Activated naive CD8-positive, alpha-beta T cell treated with anti-CD3 and anti-CD28 coated beads for 36 hours (primary cell): ENCODE measurements around the gene RORC. TPM values are rescaled to one million over a fixed set of nuclear protein-coding genes. Genes with fewer than 3 reads are reported as not detected.

ENCODE experiments used
- DNase-seq: peaks from one replicate; pipeline ENCODE4 v3.0.0; 2021
- H3K27ac Mint-ChIP-seq: one replicate; pipeline ENCODE4 v1.8.0; 2022; ENCODE audit warnings: mild to moderate bottlenecking, moderate library complexity, mixed read lengths
- H3K27me3 Mint-ChIP-seq: one replicate; pipeline ENCODE4 v1.8.0; 2022; ENCODE audit warnings: mild to moderate bottlenecking, mixed read lengths
- H3K36me3 Mint-ChIP-seq: one replicate; pipeline ENCODE4 v1.8.0; 2021; ENCODE audit warnings: mild to moderate bottlenecking, mixed read lengths
- H3K4me1 Mint-ChIP-seq: one replicate; pipeline ENCODE4 v1.8.0; 2021; ENCODE audit warnings: mixed read lengths
- H3K4me3 Mint-ChIP-seq: one replicate; pipeline ENCODE4 v1.8.0; 2022; ENCODE audit warnings: mild to moderate bottlenecking, moderate library complexity, mixed read lengths
- H3K9me3 Mint-ChIP-seq: one replicate; pipeline ENCODE4 v1.8.0; 2022; ENCODE audit warnings: mixed read lengths
- total RNA-seq, 2 experiments: library from RNA; stranded (reverse); gene quantifications; one replicate each; pipeline ENCODE4 v1.2.3, GENCODE V29; 2021

The RORC gene
- total RNA-seq, 2 experiments from 2014 or later = 0.06 to 0.12 TPM

- peaks cover 42% of the 10 kb centered on the region for H3K4me1 Mint-ChIP-seq
- H3K36me3 Mint-ChIP-seq = peaks cover 15% of the 10 kb centered on the region
- peak overlapping the region; percentile 85 for H3K27ac Mint-ChIP-seq
- DNase-seq = peak; percentile 66
- no peaks in the 10 kb centered on the region for H3K9me3 Mint-ChIP-seq
- H3K4me3 Mint-ChIP-seq = peak overlapping the region; percentile 82
- no peaks in the 10 kb centered on the region for H3K27me3 Mint-ChIP-seq
These were observed 6.8 kb upstream of the RORC start for GRCh38 chr1:151838222-151839081.

- H3K9me3 Mint-ChIP-seq = no peaks in the 10 kb centered on the region
- H3K36me3 Mint-ChIP-seq = peaks cover 15% of the 10 kb centered on the region
- H3K4me3 Mint-ChIP-seq = peak overlapping the region; percentile 83
- peaks cover 47% of the 10 kb centered on the region for H3K4me1 Mint-ChIP-seq
- peak overlapping the region; percentile 89 for H3K27ac Mint-ChIP-seq
- DNase-seq = no peak
- no peaks in the 10 kb centered on the region for H3K27me3 Mint-ChIP-seq
These were observed 6.3 kb upstream of the RORC start for GRCh38 chr1:151837884-151838221.

- peak overlapping the region; percentile 83 for H3K4me3 Mint-ChIP-seq
- H3K4me1 Mint-ChIP-seq = peaks cover 50% of the 10 kb centered on the region
- peak; percentile 56 for DNase-seq
- no peaks in the 10 kb centered on the region for H3K9me3 Mint-ChIP-seq
- peak overlapping the region; percentile 89 for H3K27ac Mint-ChIP-seq
- H3K36me3 Mint-ChIP-seq = peaks cover 15% of the 10 kb centered on the region
- H3K27me3 Mint-ChIP-seq = no peaks in the 10 kb centered on the region
These were observed 5.6 kb upstream of the RORC start for GRCh38 chr1:151837197-151837596.

GRCh38 chr1:151835596-151835995 is 4.0 kb upstream of the RORC start:
- H3K27ac Mint-ChIP-seq = no peak overlapping the region

GRCh38 chr1:151834239-151834638 is 2.6 kb upstream of the RORC start:
- Mint-ChIP-seq H3K4me3 (no peak overlapping the region), H3K36me3 (peaks cover 3% of the 10 kb centered on the region), H3K27ac (no peak overlapping the region), H3K4me1 (peaks cover 48% of the 10 kb centered on the region), H3K27me3 (no peaks in the 10 kb centered on the region), H3K9me3 (no peaks in the 10 kb centered on the region)
- no peak for DNase-seq

More at GRCh38 chr1:151835596-151835995, 4.0 kb upstream of the RORC start:
- no peak for DNase-seq
- H3K27me3 Mint-ChIP-seq = no peaks in the 10 kb centered on the region
- no peak overlapping the region for H3K4me3 Mint-ChIP-seq
- peaks cover 47% of the 10 kb centered on the region for H3K4me1 Mint-ChIP-seq
- peaks cover 8% of the 10 kb centered on the region for H3K36me3 Mint-ChIP-seq
- no peaks in the 10 kb centered on the region for H3K9me3 Mint-ChIP-seq

- no peak for DNase-seq
- Mint-ChIP-seq H3K4me3 (no peak overlapping the region), H3K4me1 (peaks cover 52% of the 10 kb centered on the region), H3K36me3 (peaks cover 3% of the 10 kb centered on the region), H3K27me3 (no peaks in the 10 kb centered on the region), H3K27ac (no peak overlapping the region), H3K9me3 (no peaks in the 10 kb centered on the region)
These were observed 1.7 kb upstream of the RORC start for GRCh38 chr1:151833172-151833900.

- Mint-ChIP-seq H3K36me3 (peaks cover 1% of the 10 kb centered on the region), H3K9me3 (no peaks in the 10 kb centered on the region), H3K27ac (no peak overlapping the region), H3K4me1 (peaks cover 56% of the 10 kb centered on the region), H3K27me3 (no peaks in the 10 kb centered on the region), H3K4me3 (no peak overlapping the region)
- DNase-seq = no peak
These were observed 847 bp upstream of the RORC start for GRCh38 chr1:151832318-151832980.

GRCh38 chr1:151831256-151831591 is 378 bp downstream of the RORC start:
- H3K27me3 Mint-ChIP-seq = no peaks in the 10 kb centered on the region
- H3K4me1 Mint-ChIP-seq = peaks cover 48% of the 10 kb centered on the region
- no peak overlapping the region for H3K4me3 Mint-ChIP-seq
- H3K36me3 Mint-ChIP-seq = no peaks in the 10 kb centered on the region
- no peak for DNase-seq
- no peaks in the 10 kb centered on the region for H3K9me3 Mint-ChIP-seq
- H3K27ac Mint-ChIP-seq = no peak overlapping the region

- Mint-ChIP-seq H3K4me3 (no peak overlapping the region), H3K4me1 (peaks cover 51% of the 10 kb centered on the region), H3K27me3 (no peaks in the 10 kb centered on the region), H3K36me3 (no peaks in the 10 kb centered on the region), H3K9me3 (no peaks in the 10 kb centered on the region), H3K27ac (no peak overlapping the region)
- DNase-seq = no peak
These were observed 1.5 kb downstream of the RORC start for GRCh38 chr1:151830055-151830454.

GRCh38 chr1:151829352-151830046 is 2.1 kb downstream of the RORC start:
- H3K27me3 Mint-ChIP-seq = peaks cover 5% of the 10 kb centered on the region
- no peaks in the 10 kb centered on the region for H3K9me3 Mint-ChIP-seq
- H3K4me3 Mint-ChIP-seq = no peak overlapping the region
- no peak for DNase-seq
- peaks cover 51% of the 10 kb centered on the region for H3K4me1 Mint-ChIP-seq
- no peaks in the 10 kb centered on the region for H3K36me3 Mint-ChIP-seq
- no peak overlapping the region for H3K27ac Mint-ChIP-seq

GRCh38 chr1:151828921-151829320 is 2.7 kb downstream of the RORC start:
- DNase-seq = no peak
- no peak overlapping the region for H3K27ac Mint-ChIP-seq
- H3K27me3 Mint-ChIP-seq = peaks cover 6% of the 10 kb centered on the region
- H3K36me3 Mint-ChIP-seq = no peaks in the 10 kb centered on the region
- peaks cover 47% of the 10 kb centered on the region for H3K4me1 Mint-ChIP-seq
- no peaks in the 10 kb centered on the region for H3K9me3 Mint-ChIP-seq
- H3K4me3 Mint-ChIP-seq = no peak overlapping the region

GRCh38 chr1:151827853-151828252 is 3.7 kb downstream of the RORC start:
- Mint-ChIP-seq H3K4me1 (peaks cover 42% of the 10 kb centered on the region), H3K27ac (no peak overlapping the region), H3K4me3 (no peak overlapping the region), H3K27me3 (peaks cover 6% of the 10 kb centered on the region), H3K9me3 (no peaks in the 10 kb centered on the region), H3K36me3 (no peaks in the 10 kb centered on the region)
- no peak for DNase-seq

- Mint-ChIP-seq H3K27me3 (peaks cover 6% of the 10 kb centered on the region), H3K9me3 (no peaks in the 10 kb centered on the region), H3K27ac (no peak overlapping the region), H3K36me3 (no peaks in the 10 kb centered on the region), H3K4me3 (no peak overlapping the region), H3K4me1 (peaks cover 55% of the 10 kb centered on the region)
- peak; percentile 57 for DNase-seq
These were observed 5.6 kb downstream of the RORC start for GRCh38 chr1:151825751-151826660.

- Mint-ChIP-seq H3K36me3 (no peaks in the 10 kb centered on the region), H3K27me3 (peaks cover 6% of the 10 kb centered on the region), H3K27ac (no peak overlapping the region), H3K9me3 (no peaks in the 10 kb centered on the region), H3K4me1 (peaks cover 59% of the 10 kb centered on the region), H3K4me3 (no peak overlapping the region)
- DNase-seq = no peak
These were observed 6.4 kb downstream of the RORC start for GRCh38 chr1:151825204-151825603.
